Fibroblast of skin of left quadriceps (primary cell): ENCODE data around the gene ARID3A.

ENCODE experiments used
- DNase-seq, 2 experiments: peaks; one replicate each; pipeline ENCODE4 v3.0.0-alpha.2; 2013; ENCODE audit warnings: low read depth in 2 of 2

The ARID3A gene

DNA sequence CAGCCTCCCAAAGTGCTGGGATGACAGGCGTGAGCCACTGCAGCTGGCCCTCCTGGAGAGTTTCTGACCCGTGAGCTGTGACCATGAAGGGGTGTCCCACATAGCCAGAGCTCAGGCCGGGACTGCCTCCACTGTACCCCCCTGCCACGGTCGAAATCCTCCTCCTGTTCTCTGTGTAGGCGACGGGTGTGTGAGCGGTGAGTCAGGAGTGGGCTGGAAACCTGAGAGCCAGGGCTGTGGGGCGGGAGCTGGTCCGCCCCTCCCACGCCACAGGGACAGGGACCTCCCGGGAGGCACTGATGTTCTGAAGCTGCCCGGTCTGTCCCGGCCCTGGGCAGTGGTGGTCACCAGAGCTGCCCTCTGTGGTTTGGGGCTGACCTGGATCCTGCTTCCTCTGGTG, 62.2 kb downstream of the ARID3A start:
- DNase-seq: no peak

GRCh38 chr19:988510-988909, 62.7 kb downstream of the ARID3A start:
- DNase-seq: no peak

DNA sequence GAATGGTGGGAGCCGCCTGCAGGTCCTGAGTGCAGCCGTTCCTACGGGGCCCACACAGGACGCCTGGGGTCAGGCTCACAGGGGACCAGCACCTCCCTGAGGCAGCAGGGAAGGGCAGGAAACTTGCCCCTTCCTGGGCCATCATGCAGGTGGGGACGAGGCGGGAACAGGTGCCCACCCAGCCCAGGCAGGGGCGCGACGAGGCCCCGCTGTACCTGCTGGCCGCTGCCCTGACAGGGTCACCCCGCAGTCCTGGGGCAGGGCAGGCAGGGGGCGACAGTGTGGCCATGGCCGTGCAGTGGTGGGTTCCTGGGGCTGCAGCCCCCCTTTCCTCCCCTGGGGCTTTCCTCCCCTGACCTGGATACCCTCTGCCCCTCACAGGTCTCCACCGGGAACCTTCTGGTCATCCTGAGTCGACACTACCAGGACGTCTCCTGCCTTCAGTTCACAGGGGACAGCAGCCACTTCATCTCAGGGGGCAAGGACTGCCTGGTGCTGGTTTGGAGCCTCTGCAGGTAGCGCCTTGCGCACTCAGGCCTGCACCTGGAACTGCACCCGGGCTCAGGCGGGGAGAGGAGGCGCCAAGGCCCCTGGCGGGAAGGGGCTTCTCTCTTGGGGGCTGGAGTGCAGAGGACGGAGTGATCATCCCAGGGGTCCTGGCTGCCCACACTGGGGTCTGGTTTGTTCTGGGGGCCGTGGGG, 63.7 kb downstream of the ARID3A start:
- DNase-seq: no peak

DNA sequence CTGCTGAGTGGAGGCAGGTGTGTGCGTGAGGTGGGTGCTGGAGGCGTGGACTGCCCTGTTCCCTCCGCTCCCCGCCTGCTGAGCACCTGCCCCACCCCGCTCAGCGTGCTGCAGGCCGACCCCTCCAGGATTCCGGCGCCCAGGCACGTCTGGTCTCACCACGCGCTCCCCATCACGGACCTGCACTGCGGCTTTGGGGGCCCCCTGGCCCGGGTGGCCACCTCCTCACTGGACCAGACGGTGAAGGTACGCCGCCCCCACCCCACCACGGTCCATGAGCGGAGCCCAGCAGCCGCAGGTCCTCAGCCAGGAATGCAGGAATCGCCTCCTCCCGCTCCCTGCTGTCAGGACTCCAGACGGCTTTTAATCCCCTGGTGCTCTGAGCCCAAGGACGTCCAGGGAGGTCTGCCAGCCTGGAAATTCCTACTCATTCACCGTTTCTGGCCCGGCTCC, 64.3 kb downstream of the ARID3A start:
- DNase-seq: no peak

DNA sequence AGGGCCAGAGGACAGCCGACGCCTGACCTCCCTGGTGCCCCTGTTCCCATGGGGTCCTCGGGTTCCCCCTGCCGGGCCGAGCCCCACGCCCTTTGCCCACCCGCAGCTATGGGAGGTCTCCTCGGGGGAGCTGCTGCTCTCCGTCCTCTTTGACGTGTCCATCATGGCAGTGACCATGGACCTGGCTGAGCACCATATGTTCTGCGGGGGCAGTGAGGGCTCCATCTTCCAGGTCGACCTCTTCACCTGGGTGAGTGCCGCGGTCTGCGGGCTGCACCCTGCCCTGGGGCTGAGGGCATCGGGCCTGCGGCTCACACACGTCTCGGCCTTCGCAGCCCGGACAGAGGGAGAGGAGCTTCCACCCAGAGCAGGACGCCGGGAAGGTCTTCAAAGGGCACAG, 64.9 kb downstream of the ARID3A start:
- DNase-seq: no peak

DNA sequence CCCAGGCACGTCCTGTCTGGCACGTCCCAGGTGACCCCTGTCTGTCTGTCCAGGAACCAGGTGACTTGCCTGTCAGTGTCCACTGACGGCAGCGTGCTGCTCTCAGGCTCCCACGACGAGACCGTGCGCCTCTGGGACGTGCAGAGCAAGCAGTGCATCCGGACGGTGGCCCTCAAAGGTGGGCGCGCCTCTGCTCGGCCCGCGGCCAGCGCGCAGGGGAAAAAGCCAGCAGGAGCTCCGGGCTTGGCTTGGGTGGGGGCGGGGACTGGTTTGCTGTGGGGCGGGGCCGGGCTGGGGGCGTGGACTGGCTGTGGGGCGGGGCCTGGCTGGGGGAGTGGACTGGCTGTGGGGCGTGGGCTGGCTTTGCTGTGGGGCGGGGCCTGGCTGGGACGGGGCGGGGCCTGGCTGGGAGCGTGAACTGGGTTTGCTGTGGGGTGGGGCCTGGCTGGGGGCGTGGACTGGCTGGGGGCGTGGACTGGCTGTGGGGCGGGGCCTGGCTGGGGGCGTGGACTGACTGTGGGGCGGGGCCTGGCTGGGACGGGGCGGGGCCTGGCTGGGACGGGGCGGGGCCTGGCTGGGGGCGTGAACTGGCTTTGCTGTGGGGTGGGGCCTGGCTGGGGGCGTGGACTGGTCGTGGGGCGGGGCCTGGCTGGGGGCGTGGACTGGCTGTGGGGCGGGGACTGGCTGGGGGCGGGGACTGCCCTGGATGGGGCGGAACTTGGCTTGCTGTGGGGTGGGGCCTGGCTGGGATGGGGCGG, 65.5 kb downstream of the ARID3A start:
- DNase-seq: no peak

DNA sequence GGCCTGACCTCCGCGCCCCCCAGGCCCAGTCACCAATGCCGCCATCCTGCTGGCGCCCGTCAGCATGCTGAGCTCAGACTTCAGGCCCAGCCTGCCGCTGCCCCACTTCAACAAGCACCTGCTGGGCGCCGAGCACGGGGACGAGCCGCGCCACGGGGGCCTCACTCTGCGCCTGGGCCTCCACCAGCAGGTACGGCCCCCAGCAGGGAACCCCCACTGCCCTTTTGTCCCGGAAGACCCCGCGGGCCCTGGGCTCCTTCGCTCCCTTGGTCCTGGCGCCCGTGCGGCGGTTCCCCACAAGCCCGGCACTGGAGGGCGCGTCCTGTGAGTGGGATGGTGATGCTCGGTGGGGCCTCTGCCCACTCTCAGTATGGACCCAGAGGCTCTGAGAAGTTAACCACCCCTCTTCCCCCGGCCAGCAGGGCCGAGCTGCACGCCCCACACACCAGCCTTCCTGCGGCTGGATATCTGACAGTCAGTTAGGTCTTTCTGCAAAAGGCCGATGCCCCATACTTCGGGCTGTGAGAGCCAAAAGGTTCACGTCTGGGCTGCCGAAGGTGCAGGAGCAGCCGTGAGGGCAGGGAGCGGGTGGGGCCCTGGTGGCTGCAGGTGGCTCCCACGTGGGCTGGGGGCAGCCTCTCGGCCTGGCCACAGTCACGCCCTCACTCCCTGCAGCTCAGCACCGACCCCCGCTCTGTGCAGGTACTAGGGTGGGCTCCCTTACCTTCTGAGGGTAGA, 66.3 kb downstream of the ARID3A start:
- DNase-seq: no peak

DNA sequence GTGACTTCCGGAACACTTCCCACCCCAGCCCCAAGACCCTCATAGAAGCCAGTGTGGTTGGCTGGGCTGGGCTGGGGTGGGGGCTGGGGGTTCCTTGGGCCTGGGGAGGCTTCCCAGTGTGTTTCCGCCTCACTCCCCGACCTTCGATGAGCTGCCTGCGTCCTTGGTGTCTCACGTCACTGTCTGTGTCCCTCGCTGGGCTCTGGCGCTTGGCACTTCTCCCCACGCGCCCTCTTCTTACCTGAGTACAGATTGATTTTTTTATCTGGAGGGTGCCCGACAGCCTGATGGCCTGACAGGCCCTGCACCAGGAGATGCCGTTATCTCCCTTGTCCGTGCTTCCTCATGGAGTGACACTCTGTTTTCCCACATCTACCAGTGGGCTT, 66.8 kb downstream of the ARID3A start:
- no peak for DNase-seq

DNA sequence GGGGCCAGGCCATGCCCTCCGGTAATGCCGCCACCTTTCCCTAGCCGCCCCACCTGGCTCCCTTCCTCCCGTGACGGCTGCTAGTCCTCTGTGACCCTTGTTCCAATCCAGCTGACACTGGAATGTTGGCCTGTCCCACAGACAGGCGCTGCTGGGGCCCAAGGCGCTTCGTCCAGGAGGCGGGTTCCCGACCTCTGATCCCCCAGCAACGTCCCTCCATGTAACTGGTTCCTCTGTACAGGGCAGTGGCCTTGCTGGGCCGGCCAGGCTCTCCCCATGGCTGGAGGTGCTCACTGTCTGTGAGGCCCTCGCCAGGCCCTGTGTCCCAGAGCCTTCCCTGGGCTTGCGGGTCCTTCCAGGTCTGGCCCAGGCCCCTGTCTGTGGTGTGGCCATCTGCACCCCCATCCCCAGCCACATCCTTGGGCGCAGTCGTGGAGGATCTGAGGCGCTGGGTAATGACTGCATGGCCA, 67.6 kb downstream of the ARID3A start:
- no peak for DNase-seq

DNA sequence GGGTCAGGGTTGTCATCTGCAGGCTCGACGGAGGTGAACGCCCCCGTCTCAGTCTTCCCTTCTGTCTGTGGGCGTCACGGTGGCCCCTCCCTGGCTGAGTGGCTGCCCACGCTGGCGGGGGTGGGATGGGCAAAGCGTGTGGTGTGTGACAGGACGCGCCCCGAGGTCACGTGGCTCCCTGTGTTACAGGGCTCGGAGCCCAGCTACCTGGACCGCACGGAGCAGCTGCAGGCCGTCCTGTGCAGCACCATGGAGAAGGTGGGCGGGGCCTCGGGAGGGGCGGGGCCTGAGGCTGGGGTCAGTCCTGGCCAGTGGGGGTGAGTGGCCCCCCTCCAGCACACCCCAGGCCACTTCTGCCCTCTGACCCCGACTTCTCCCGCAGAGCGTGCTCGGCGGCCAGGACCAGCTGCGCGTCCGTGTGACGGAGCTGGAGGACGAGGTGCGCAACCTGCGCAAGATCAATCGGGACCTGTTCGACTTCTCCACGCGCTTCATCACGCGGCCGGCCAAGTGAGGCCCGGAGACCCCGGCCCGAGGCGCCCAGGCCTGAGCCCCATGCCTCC, 68.1 kb downstream of the ARID3A start:
- no peak for DNase-seq

GRCh38 chr19:994516-994915, 68.7 kb downstream of the ARID3A start:
- no peak for DNase-seq

- no peak for DNase-seq
Observed at GRCh38 chr19:995051-995827, 69.4 kb downstream of the ARID3A start.

GRCh38 chr19:996051-996838, 70.4 kb downstream of the ARID3A start:
- DNase-seq: no peak

DNA sequence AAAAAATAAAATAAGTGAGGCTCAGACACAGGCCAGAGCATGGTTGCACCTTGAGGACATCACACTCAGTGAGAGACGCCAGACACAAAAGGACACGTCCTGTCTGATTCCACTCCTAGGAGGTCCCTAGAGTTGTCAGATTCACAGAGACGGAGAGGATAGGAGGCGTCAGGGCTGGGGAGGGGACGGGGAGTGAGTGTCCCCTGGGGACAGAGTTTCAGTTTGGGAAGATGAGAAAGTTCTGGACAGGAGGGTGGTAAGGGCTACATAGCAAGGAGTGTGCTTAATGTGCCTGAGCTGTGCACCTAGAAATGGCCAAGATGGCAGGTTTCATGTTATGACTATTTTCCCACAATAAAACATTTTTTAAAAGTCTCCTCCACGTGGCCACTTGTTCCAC, 72.2 kb downstream of the ARID3A start:
- DNase-seq: no peak

DNA sequence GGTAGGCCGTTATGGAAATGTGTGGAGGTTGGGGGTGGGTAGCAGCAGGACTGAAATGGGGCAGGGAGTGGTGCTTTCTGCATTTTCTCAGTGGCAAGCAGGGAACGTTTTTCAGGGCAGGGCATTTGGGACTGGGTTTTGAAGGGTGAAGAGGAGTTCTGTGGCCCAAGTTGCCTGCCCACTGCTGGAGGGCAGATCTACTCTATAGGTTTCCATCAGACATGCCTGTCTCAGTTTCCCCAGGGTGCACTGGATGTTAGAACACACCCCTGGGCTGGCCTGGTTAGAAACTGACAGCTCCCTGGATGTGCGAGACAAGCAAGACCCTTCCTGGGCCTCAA, 73.5 kb downstream of the ARID3A start:
- no peak for DNase-seq

DNA sequence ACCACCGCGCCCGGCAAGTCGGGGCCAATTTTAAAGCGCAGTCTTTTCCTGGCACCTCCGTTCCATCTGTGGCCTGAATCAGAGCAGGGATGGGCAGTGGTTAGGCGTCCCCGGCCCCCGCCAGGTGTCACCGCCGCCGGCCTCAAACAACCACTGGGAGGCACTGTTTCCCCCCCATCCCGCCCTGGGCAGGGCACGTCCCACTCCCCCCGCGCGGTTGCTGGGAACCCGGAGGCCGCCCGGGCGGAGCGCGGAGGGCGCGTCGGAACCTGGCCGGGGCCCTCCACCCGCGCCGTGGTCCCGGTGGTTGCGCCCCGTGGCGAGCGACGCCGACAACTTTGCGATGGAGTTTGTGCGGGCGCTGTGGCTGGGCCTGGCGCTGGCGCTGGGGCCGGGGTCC, 74.3 kb downstream of the ARID3A start, which contains the start of gene GRIN3B:
Gene GRIN3B, plus strand, starts transcription at position 325 of the 400 bp plus-strand sequence. Its CDS starts 19 bp downstream, at position 344.
- no peak for DNase-seq

GRCh38 chr19:1000591-1001537, 75.0 kb downstream of the ARID3A start:
- no peak for DNase-seq

GRCh38 chr19:1001538-1002166, 75.8 kb downstream of the ARID3A start:
- no peak for DNase-seq

GRCh38 chr19:1002600-1002999, 76.8 kb downstream of the ARID3A start:
- DNase-seq: no peak
